GM18498 (cell line): ENCODE measurements around the gene SLC7A4.
"Not testable (repeated sequence)": the region's sequence is repeated elsewhere in the genome, so short reads cannot be mapped to it uniquely, and the experiment has no call there.

Experiments used
- ATAC-seq: cut with Tn5 transposase; IDR thresholded peaks from one replicate; pipeline ENCODE4 v1.9.1; 2021; ENCODE audit warnings: mild to moderate bottlenecking, moderate library complexity; ENCODE audit not compliant: unreplicated experiment

SLC7A4 gene

DNA sequence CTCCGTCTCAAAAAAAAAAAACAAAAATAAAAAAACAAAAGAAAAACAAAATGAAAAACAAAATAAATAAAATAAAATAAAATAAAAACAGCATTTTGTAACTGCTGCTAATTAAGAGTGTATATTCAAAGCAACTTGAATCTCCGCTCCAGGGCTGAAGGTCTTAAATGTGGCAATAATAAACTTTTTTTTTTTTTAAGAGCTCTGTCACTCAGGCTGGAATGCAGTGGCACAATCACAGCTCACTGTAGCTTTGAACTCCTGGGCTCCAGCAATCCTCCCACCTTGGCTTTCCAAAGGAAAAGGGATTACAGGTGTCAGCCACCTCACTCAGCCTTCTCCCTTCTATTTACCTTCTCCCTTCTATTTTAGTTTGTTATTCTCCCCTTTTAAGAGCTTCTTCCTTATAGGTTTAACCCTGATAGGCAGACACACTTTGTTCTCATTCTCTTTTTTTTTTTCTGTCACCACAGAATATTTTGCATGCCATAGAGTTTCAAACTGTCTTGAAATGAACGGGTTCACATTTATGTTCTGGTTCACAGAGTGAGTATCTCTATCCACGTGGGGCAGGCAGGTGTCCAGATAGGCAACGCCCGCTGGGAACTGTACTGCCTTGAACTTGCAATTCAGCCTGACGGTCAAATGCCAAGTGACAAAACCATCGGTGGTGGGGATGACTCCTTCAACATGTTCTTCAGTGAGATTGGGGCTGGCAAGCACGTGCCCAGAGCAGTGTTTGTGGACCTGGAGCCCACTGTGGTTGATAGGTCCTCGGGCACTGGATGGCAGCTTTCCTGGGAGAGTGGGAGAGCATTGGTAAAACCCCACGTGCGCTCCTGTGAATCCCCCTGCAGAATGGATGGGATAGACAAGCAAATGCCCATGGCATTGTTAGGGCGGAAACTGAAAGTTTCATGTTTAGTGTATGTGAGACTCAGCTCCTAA is 32.8 kb upstream of the SLC7A4 start:
- no peak for ATAC-seq

- not testable (repeated sequence) for ATAC-seq
Measured at GRCh38 chr22:21064425-21064824, 32.1 kb upstream of the SLC7A4 start.

- not testable (repeated sequence) for ATAC-seq
Measured at GRCh38 chr22:21061660-21062321, 29.4 kb upstream of the SLC7A4 start.

DNA sequence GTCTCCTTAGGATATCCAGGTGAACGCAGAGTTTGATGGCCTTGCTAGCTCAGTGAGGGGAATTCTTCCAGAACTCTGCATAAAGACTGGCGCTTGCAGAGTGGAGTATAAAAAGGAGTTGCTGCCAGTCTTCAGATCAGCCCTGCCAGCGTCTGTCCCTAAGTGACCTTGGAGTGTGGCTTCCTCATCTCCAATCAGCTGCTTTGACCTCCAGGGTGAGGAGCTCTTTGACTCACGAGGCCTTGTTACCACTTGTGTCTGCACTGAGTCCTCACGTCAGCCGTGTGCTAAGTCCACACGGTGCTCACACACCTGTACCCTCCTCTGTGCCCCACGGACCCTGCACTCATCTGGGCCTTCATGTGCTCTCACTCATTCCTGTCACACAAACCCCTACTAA is 28.0 kb upstream of the SLC7A4 start:
- ATAC-seq: not testable (repeated sequence)

DNA sequence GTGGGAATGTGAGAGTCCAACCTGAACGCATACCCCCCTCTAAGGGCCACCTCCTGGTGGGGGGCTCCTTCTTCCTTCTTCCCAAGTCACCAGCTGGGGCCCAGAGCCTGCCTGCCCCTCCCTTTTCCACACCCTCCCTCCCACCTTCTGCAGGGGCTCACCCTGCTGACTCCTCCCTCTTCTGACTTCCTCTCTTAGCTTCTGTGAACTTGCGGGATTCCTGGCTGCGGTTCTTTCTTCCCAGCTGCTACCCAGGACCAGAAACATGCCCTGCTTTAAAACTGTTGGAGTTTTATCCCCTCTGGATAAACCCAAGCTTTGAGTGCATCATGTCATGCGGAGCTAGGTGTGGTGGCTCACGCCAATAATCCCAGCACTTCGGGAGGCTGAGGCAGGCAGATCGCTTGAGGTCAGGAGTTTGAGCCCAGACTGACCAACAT is 23.5 kb upstream of the SLC7A4 start:
- no peak for ATAC-seq

- no peak for ATAC-seq
Measured at GRCh38 chr22:21055564-21055834, 23.1 kb upstream of the SLC7A4 start.

GRCh38 chr22:21054714-21055563 is 22.6 kb upstream of the SLC7A4 start:
- ATAC-seq: no peak

GRCh38 chr22:21054046-21054713 is 21.8 kb upstream of the SLC7A4 start:
- ATAC-seq: no peak

- ATAC-seq: no peak
Measured at GRCh38 chr22:21052715-21053459, 20.5 kb upstream of the SLC7A4 start.

DNA sequence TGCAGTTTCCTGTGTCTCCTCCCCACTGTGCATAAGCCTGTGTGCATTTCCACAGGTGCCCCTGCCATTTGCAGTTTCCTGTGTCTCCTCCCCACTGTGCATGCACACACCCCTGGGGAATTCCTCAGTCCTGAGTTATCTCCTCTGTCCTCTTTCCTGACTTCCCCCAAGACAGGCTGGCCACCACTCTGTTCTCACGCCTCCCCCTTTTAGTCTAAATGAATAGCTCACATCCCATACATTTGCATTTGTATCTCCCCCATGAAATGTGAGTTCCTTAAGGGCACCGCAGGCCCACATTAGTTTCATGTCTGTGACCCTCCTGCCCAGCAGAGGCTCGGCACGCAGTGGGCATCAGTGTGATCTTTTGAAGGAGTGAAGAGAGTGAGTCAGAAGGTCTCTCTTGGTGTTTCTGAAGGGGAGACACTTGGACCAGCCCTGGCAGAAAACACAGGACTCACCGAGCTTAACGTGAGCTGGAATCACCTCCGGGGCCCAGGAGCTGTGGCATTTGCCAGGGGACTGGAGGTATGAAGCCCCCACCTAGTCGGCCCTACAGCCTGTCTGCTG is 19.6 kb upstream of the SLC7A4 start:
- no peak for ATAC-seq

GRCh38 chr22:21051145-21051830 is 18.9 kb upstream of the SLC7A4 start:
- no peak for ATAC-seq

DNA sequence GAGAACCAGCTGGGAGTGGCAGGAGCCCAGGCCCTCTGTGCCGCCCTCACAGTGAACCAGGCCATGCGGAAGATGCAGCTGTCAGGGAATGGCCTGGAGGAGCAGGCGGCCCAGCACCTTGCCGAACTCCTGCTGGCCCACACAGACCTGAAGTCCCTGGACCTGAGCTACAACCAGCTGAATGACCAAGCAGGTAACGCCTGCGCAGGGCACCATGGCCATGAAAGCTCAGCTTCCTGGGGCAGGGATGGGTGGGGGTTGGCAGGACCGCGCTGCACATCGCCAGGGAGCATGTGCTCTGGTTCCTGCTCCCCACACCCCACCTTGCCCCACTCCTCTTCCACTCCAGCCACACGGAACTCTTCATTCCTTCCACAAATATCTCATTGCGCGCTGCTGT is 16.6 kb upstream of the SLC7A4 start:
- not testable (repeated sequence) for ATAC-seq

GRCh38 chr22:21048448-21048847 is 16.1 kb upstream of the SLC7A4 start:
- ATAC-seq: not testable (repeated sequence)

DNA sequence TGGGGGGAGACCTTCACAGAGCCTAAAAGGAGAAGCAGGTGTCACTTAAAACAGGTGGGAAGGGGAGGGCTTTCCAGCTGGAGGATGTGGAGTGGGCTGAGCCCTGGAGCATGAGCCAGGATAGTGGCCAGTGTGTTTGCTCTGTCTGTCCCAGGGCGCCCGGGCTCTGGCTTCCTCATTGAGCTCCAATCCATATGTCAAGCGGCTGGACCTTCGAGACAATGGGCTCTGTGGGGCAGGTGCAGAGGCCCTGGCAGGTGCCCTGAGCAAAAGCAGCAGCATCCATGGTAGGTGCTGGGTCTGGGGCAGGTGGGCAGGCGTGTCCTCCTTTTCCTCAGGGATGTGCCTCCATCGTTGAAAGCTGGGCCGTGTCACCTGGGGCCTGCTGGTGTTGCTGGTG is 15.4 kb upstream of the SLC7A4 start:
- ATAC-seq: no peak

DNA sequence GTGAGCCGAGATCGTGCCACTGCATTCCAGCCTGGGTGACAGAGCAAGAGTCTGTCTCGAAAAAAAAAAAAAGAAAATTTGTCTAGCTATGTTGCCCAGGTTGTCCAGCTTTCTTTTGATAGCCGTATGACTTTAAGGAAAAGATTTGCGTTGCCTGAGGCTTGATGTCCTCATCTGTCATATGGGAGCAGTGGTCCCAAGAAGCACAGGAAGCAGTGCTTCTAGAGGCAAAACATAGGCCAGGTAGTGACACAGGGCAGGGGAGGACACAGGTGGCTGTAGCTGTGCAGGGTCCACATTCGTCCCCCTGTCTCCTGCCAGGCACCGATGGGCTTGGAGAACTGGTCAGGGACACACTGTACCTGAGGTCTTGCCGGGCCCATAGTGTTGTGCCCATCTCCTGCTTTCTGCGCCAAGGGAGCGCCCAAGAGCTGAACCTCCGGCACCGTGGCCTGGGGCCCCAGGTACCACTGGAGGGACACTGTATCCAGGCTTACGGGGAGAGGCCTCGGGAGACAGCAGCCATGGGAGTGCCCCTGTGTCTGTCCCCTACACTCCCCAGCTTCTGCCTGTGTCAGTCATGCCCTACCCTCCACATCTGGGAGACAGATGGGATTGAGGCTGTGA is 14.8 kb upstream of the SLC7A4 start:
- no peak for ATAC-seq

DNA sequence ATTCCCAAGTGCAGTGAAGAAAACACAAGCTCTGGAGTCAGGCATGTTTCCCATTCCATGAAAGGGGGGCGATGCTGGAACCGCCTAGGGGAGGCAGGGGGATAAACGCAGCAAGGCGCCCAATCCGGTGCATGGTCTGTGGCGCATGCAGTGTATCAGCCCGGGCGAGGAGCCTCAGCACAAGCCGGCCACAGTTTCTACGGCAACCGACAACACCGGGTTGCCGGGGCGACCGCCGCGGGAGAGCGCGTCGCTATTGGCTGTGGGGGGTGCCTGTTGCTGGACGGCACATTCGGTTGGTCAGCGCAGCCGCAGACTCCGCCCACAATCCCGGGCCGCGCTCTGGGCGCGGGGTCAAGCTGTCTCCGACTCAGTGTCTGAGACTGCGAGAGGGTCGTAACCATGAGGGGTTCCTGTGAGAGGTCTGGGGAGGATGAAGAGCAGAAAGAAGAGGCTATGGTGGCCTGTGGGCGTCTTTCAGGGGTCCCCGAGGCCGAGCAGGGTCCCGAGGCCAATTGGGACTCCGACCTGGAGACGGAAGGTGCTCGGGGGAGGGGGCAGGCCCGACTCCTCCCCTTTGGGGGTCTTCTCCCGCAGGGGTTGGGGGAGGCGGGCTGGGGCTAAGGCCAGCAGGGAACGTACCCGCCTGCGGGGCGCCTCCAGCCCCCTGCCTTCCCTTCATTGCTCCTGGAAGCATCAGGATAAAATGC is 13.4 kb upstream of the SLC7A4 start, which contains the start of gene LRRC74B:
Gene LRRC74B (plus strand): TSS at position 362 of the 710 bp plus-strand sequence. CDS start 41 bp downstream, at position 403.
- ATAC-seq: peak; percentile 87

GRCh38 chr22:21044931-21045584 is 12.7 kb upstream of the SLC7A4 start:
- no peak for ATAC-seq
